HG03060 (cell line): ENCODE measurements around the gene SLAMF9.

Experiments
- ATAC-seq: cut with Tn5 transposase; IDR thresholded peaks from one replicate; pipeline ENCODE4 v1.9.1; 2021; ENCODE audit warnings: low read depth, moderate number of reproducible peaks; ENCODE audit not compliant: unreplicated experiment

Gene SLAMF9

GRCh38 chr1:159923203-159924024, 30.6 kb downstream of the SLAMF9 start:
- peak; percentile 25 for ATAC-seq

GRCh38 chr1:159922511-159923202, 31.4 kb downstream of the SLAMF9 start:
- ATAC-seq = no peak

- ATAC-seq = no peak
Observed at GRCh38 chr1:159921700-159922504, 32.1 kb downstream of the SLAMF9 start.

- ATAC-seq = peak; percentile 20
Observed at GRCh38 chr1:159921251-159921650, 32.8 kb downstream of the SLAMF9 start.

GRCh38 chr1:159920651-159921050, 33.4 kb downstream of the SLAMF9 start:
- ATAC-seq = no peak

- no peak for ATAC-seq
Observed at GRCh38 chr1:159920202-159920601, 33.8 kb downstream of the SLAMF9 start.

GRCh38 chr1:159919236-159919865, 34.7 kb downstream of the SLAMF9 start:
- ATAC-seq = no peak

- ATAC-seq = no peak
Observed at GRCh38 chr1:159918352-159919200, 35.5 kb downstream of the SLAMF9 start.

- no peak for ATAC-seq
Observed at GRCh38 chr1:159917533-159918351, 36.3 kb downstream of the SLAMF9 start.

- ATAC-seq = no peak
Observed at GRCh38 chr1:159916242-159917051, 37.6 kb downstream of the SLAMF9 start.

GRCh38 chr1:159915571-159916241, 38.3 kb downstream of the SLAMF9 start:
- ATAC-seq = no peak

GRCh38 chr1:159914252-159915018, 39.6 kb downstream of the SLAMF9 start:
- no peak for ATAC-seq

- ATAC-seq = no peak
Observed at GRCh38 chr1:159913451-159914192, 40.4 kb downstream of the SLAMF9 start.

GRCh38 chr1:159911326-159912070, 42.5 kb downstream of the SLAMF9 start:
- ATAC-seq = no peak
